GM23248 (cell line): Measurements from ENCODE around the gene LMCD1. TPM values are rescaled to one million over a fixed set of nuclear protein-coding genes. Genes with fewer than 3 reads are reported as not detected.
A peak's percentile ranks its signal among the peaks of the same experiment; 100 is the strongest.

ENCODE experiments used
- DNase-seq: peaks from one replicate; pipeline ENCODE4 v3.0.0-alpha.2; 2015
- H2AFZ ChIP-seq: fragments of 200-600 bp; sonication (generic); 2 replicates; pipeline ENCODE4 v1.6.1; 2016; ENCODE audit warnings: antibody characterized with exemption
- H3F3A ChIP-seq: fragments of 200-600 bp; sonication (generic); 2 replicates; pipeline ENCODE4 v1.6.1; 2016; ENCODE audit warnings: mild to moderate bottlenecking, antibody characterized with exemption, mixed run types; ENCODE audit not compliant: insufficient read depth
- H3K27ac ChIP-seq: fragments of 200-600 bp; sonication (generic); 2 replicates; pipeline ENCODE4 v1.5.1; 2016; ENCODE audit warnings: mild to moderate bottlenecking
- H3K27me3 ChIP-seq: fragments of 200-600 bp; sonication (generic); replicated peaks from 2 replicates; pipeline ENCODE4 v1.6.1; 2016; ENCODE audit warnings: mild to moderate bottlenecking; ENCODE audit not compliant: insufficient read depth
- H3K36me3 ChIP-seq: fragments of 200-600 bp; sonication (generic); 2 replicates; pipeline ENCODE4 v1.6.1; 2016; ENCODE audit warnings: low read depth, mild to moderate bottlenecking
- H3K4me1 ChIP-seq: fragments of 200-600 bp; sonication (generic); 2 replicates; pipeline ENCODE4 v1.6.1; 2016; ENCODE audit warnings: mild to moderate bottlenecking; ENCODE audit not compliant: insufficient read depth
- H3K4me2 ChIP-seq: fragments of 200-600 bp; sonication (generic); one replicate; pipeline ENCODE4 v1.6.1; 2016; ENCODE audit warnings: mild to moderate bottlenecking; ENCODE audit not compliant: unreplicated experiment
- H3K4me3 ChIP-seq: fragments of 200-600 bp; sonication (generic); 2 replicates; pipeline ENCODE4 v1.5.1; 2016; ENCODE audit warnings: mild to moderate bottlenecking
- H3K79me2 ChIP-seq: fragments of 200-600 bp; sonication (generic); 2 replicates; pipeline ENCODE4 v1.6.1; 2016; ENCODE audit warnings: mild to moderate bottlenecking; ENCODE audit not compliant: insufficient read depth
- H3K9ac ChIP-seq: fragments of 200-600 bp; sonication (generic); 2 replicates; pipeline ENCODE4 v1.6.1; 2016; ENCODE audit warnings: mild to moderate bottlenecking
- H3K9me2 ChIP-seq: fragments of 200-600 bp; sonication (generic); 2 replicates; pipeline ENCODE4 v1.6.1; 2016; ENCODE audit warnings: mixed run types, mild to moderate bottlenecking, moderate library complexity; ENCODE audit not compliant: insufficient read depth
- H3K9me3 ChIP-seq: fragments of 200-600 bp; sonication (generic); one replicate; pipeline ENCODE4 v1.6.1; 2017; ENCODE audit warnings: low read depth
- H4K20me1 ChIP-seq: fragments of 200-600 bp; sonication (generic); 2 replicates; pipeline ENCODE4 v1.6.0; 2016; ENCODE audit not compliant: insufficient read depth
- EZH2 ChIP-seq: fragments of 200-600 bp; sonication (generic); IDR thresholded peaks from 2 replicates; pipeline ENCODE4 v1.6.1; 2018; ENCODE audit warnings: antibody characterized with exemption, mild to moderate bottlenecking; ENCODE audit not compliant: insufficient read depth, poor library complexity, severe bottlenecking
- EZH2phosphoT487 ChIP-seq: fragments of 200-600 bp; sonication (generic); IDR thresholded peaks from 2 replicates; pipeline ENCODE4 v1.6.1; 2018; ENCODE audit warnings: antibody characterized with exemption, moderate library complexity, mild to moderate bottlenecking, low read depth; ENCODE audit not compliant: insufficient read depth
- WGBS, 2 experiments: methylation state at CpG; one replicate each; pipeline ENCODE4 v1.1.6; 2015 to 2017; ENCODE audit warnings: low lambda C conversion rate in 2 of 2, low coverage in 1 of 2; ENCODE audit errors: missing lambda C conversion rate in 2 of 2; 5-methylcytosine and 5-hydroxymethylcytosine counted together
- in situ Hi-C: fragments of 300-500 bp; cut with MboI; formaldehyde crosslinking; loops from 2 replicates; pipeline ENCODE4 v1.15.0; 2020
- polyA plus RNA-seq: library from polyadenylated mRNA; unstranded; fragments of >200 nt; fragmentation: Nextera tagmentation; extraction: Ambion mirVana; gene quantifications from 2 replicates; pipeline ENCODE4 v1.2.1, GENCODE V29; 2016
- total RNA-seq: library from RNA; depleted of rRNA; stranded (reverse); fragments of >200 nt; shearing (Covaris generic); gene quantifications from 2 replicates; pipeline ENCODE4 v1.2.3, GENCODE V29; 2014

LMCD1 gene
- total and polyA plus RNA-seq, 2 experiments from 2014 or later: 187 to 259 TPM

GRCh38 chr3:8480699-8481098 is 20.9 kb upstream of the LMCD1 start:
- no peak for DNase-seq
- no peaks in the 10 kb centered on the region for H3K36me3 ChIP-seq
- in situ Hi-C loops: no loop called here

GRCh38 chr3:8481380-8481779 is 20.2 kb upstream of the LMCD1 start:
- no peak overlapping the region for H3K4me3 ChIP-seq
- no peak overlapping the region for H3K27ac ChIP-seq
- WGBS, 2 experiments: 85 to 96% methylated on average over 2 of the region's 2 CpGs
- no peaks in the 10 kb centered on the region for H3K9me2 ChIP-seq
- peak; percentile 32 for DNase-seq
- peaks cover 25% of the 10 kb centered on the region for H3K4me1 ChIP-seq
- no peak overlapping the region for H3K4me2 ChIP-seq
- H3K9me3 ChIP-seq: no peaks in the 10 kb centered on the region
- TF ChIP-seq EZH2 (no peak), EZH2phosphoT487 (no peak)
- no peaks in the 10 kb centered on the region for H3K27me3 ChIP-seq
- no peak overlapping the region for H3K9ac ChIP-seq
- no peaks in the 10 kb centered on the region for H4K20me1 ChIP-seq
- H3K36me3 ChIP-seq: no peaks in the 10 kb centered on the region
- peaks cover 27% of the 10 kb centered on the region for H3F3A ChIP-seq
- in situ Hi-C loops: no loop called here
- no peaks in the 10 kb centered on the region for H3K79me2 ChIP-seq
- H2AFZ ChIP-seq: no peak overlapping the region

More at GRCh38 chr3:8480699-8481098, 20.9 kb upstream of the LMCD1 start:
- Histone ChIP-seq H3K9me3 (no peaks in the 10 kb centered on the region), H3K9ac (no peak overlapping the region), H3K9me2 (no peaks in the 10 kb centered on the region), H3K27ac (no peak overlapping the region), H3K4me1 (peaks cover 25% of the 10 kb centered on the region), H3K4me2 (no peak overlapping the region), H3K27me3 (no peaks in the 10 kb centered on the region), H3F3A (peaks cover 27% of the 10 kb centered on the region), H3K4me3 (no peak overlapping the region), H4K20me1 (no peaks in the 10 kb centered on the region), H2AFZ (no peak overlapping the region), H3K79me2 (no peaks in the 10 kb centered on the region)
- WGBS, 2 experiments: 86 to 89% methylated on average over 3 of the region's 3 CpGs
- TF ChIP-seq EZH2phosphoT487 (no peak), EZH2 (no peak)

- H3K27ac ChIP-seq: peak overlapping the region; percentile 85
- TF ChIP-seq EZH2 (no peak), EZH2phosphoT487 (no peak)
- H3K79me2 ChIP-seq: no peaks in the 10 kb centered on the region
- no peaks in the 10 kb centered on the region for H3K36me3 ChIP-seq
- H4K20me1 ChIP-seq: no peaks in the 10 kb centered on the region
- no peaks in the 10 kb centered on the region for H3K9me3 ChIP-seq
- in situ Hi-C loops: no loop called here
- no peak overlapping the region for H2AFZ ChIP-seq
- H3K9ac ChIP-seq: no peak overlapping the region
- 46 to 49% methylated on average over 2 of the region's 2 CpGs for WGBS, 2 experiments
- H3F3A ChIP-seq: peaks cover 27% of the 10 kb centered on the region
- H3K4me1 ChIP-seq: peaks cover 25% of the 10 kb centered on the region
- H3K4me3 ChIP-seq: no peak overlapping the region
- H3K9me2 ChIP-seq: no peaks in the 10 kb centered on the region
- H3K27me3 ChIP-seq: no peaks in the 10 kb centered on the region
- H3K4me2 ChIP-seq: no peak overlapping the region
- DNase-seq: peak; percentile 12
These were observed 19.4 kb upstream of the LMCD1 start for GRCh38 chr3:8482263-8482662.

- Histone ChIP-seq H3K9ac (peak overlapping the region; percentile 59), H4K20me1 (no peaks in the 10 kb centered on the region), H3K36me3 (no peaks in the 10 kb centered on the region), H3K9me3 (no peaks in the 10 kb centered on the region), H3K4me2 (peak overlapping the region; percentile 61), H3K4me1 (peaks cover 25% of the 10 kb centered on the region), H3K79me2 (no peaks in the 10 kb centered on the region), H3F3A (peaks cover 27% of the 10 kb centered on the region), H2AFZ (no peak overlapping the region), H3K27ac (peak overlapping the region; percentile 85), H3K9me2 (no peaks in the 10 kb centered on the region), H3K4me3 (no peak overlapping the region), H3K27me3 (no peaks in the 10 kb centered on the region)
- in situ Hi-C loops: no loop called here
- TF ChIP-seq EZH2 (no peak), EZH2phosphoT487 (no peak)
- peak; percentile 96 for DNase-seq
- 25 to 33% methylated on average over 3 to 4 of the region's 4 CpGs for WGBS, 2 experiments
These were observed 18.5 kb upstream of the LMCD1 start for GRCh38 chr3:8482960-8483665.
